Fibroblast of lung (primary cell): Measurements from ENCODE around the gene ACER3. TPM values are rescaled to one million over a fixed set of nuclear protein-coding genes. Genes with fewer than 3 reads are reported as not detected.
A peak's percentile ranks its signal among the peaks of the same experiment; 100 is the strongest.
"Not testable (repeated sequence)": the region's sequence is repeated elsewhere in the genome, so short reads cannot be mapped to it uniquely, and the experiment has no call there.

Source experiments
- DNase-seq, 2 donors: peaks; one replicate each; pipeline versions ENCODE4 v3.0.0 to v3.0.0-alpha.2; 2010; ENCODE audit warnings: low read depth in 2 of 2
- H2AFZ ChIP-seq: 2 replicates; pipeline ENCODE4 v1.5.1; 2012; ENCODE audit warnings: low read length, control low read depth, inconsistent platforms
- H3K27ac ChIP-seq: 2 replicates; pipeline ENCODE4 v1.5.1; 2011; ENCODE audit warnings: low read length, control low read depth; ENCODE audit not compliant: insufficient read depth
- H3K27me3 ChIP-seq: 2 replicates; pipeline ENCODE4 v1.5.1; 2011; ENCODE audit warnings: mild to moderate bottlenecking, low read length; ENCODE audit not compliant: control insufficient read depth, insufficient read depth
- H3K36me3 ChIP-seq: 2 replicates; pipeline ENCODE4 v1.5.1; 2011; ENCODE audit warnings: low read length; ENCODE audit not compliant: control insufficient read depth, insufficient read depth
- H3K4me1 ChIP-seq: 2 replicates; pipeline ENCODE4 v1.5.1; 2011; ENCODE audit warnings: low read length; ENCODE audit not compliant: control insufficient read depth, insufficient read depth; ENCODE audit errors: extremely low read depth
- H3K4me2 ChIP-seq: 2 replicates; pipeline ENCODE4 v1.5.1; 2011; ENCODE audit warnings: low read length, control low read depth; ENCODE audit not compliant: insufficient read depth; ENCODE audit errors: extremely low read depth
- H3K4me3 ChIP-seq, 4 experiments: fragments of 200-600 bp in 1 of 4; sonication (generic) in 1 of 4; replicated peaks in 1 of 4; 2 replicates each; pipeline ENCODE4 v1.5.1; 2011 to 2016; ENCODE audit warnings: low read length in 4 of 4, low read depth in 3 of 4, mild to moderate bottlenecking in 3 of 4, control low read depth in 2 of 4, inconsistent platforms in 1 of 4, mixed read lengths in 1 of 4; ENCODE audit not compliant: insufficient read depth in 1 of 4; ENCODE audit errors: control extremely low read depth in 1 of 4
- H3K79me2 ChIP-seq: 2 replicates; pipeline ENCODE4 v1.5.1; 2012; ENCODE audit warnings: mild to moderate bottlenecking, low read length, inconsistent platforms; ENCODE audit not compliant: control insufficient read depth, insufficient read depth
- H3K9ac ChIP-seq: 2 replicates; pipeline ENCODE4 v1.5.1; 2011; ENCODE audit warnings: mild to moderate bottlenecking, low read length, control low read depth; ENCODE audit not compliant: insufficient read depth
- H3K9me3 ChIP-seq: 2 replicates; pipeline ENCODE4 v1.5.1; 2012; ENCODE audit warnings: low read depth, low read length; ENCODE audit not compliant: control insufficient read depth, insufficient read depth
- H4K20me1 ChIP-seq: 2 replicates; pipeline ENCODE4 v1.5.1; 2011; ENCODE audit warnings: low read length; ENCODE audit not compliant: control insufficient read depth, insufficient read depth; ENCODE audit errors: extremely low read depth
- CTCF ChIP-seq, 2 donors: IDR thresholded peaks in 1 of 2; conservative IDR thresholded peaks in 1 of 2; 1 replicate in 1 of 2; 2 replicates in 1 of 2; pipeline ENCODE4 v1.5.1; 2011 to 2012; ENCODE audit warnings: low read length in 2 of 2, control low read depth in 1 of 2, inconsistent platforms in 1 of 2, low read depth in 1 of 2, mild to moderate bottlenecking in 1 of 2
- EZH2 ChIP-seq: IDR thresholded peaks from 2 replicates; pipeline ENCODE4 v1.5.1; 2012; ENCODE audit warnings: low read length, control low read depth, mild to moderate bottlenecking; ENCODE audit errors: missing control alignments
- polyA plus RNA-seq, 2 donors: library from polyadenylated mRNA; depleted of rRNA in 1 of 2; stranded (reverse) in 1 of 2; unstranded in 1 of 2; fragments of >200 nt; gene quantifications; 2 replicates each; pipeline ENCODE4 v1.2.1, GENCODE V29; 2011 to 2012; ENCODE audit warnings: missing spikeins in 1 of 2
- total RNA-seq: library from RNA; depleted of rRNA; stranded (reverse); fragments of >200 nt; gene quantifications from 2 replicates; pipeline ENCODE4 v1.2.1, GENCODE V29; 2014

The ACER3 gene
- total and polyA plus RNA-seq, 2 donors (not counting 1 experiment from before 2014, with no cell fraction given): 6.1 to 22.3 TPM

DNA sequence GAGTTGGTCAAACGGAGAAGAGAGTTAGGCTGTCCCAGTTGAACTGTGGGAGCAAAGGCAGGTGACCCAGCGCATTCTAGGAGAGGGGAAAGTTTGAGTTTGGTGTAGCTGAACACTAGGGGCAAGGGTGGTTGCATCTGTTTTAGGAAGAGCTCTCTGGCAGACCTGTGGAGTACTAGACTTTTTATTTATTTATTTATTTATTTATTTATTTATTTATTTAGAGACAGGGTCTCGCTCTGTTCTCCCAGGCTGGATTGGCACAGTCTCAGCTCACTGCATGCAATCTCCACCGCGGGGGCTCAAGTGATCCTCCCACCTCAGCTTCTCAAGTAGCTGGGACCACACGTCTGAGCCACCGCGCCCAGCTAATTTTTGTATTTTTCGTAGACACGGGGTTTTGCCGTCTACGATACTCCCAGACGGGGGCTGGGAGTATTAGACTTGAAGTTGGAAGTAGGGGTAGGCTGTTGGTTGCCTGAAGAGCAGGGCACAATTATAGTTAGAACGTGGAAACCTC lies 950 bp upstream of the ACER3 start:
- Histone ChIP-seq H3K79me2 (peaks cover 5% of the 10 kb centered on the region), H3K4me1 (peaks cover 4% of the 10 kb centered on the region), H3K4me2 (no peak overlapping the region), H3K9me3 (no peaks in the 10 kb centered on the region), H3K9ac (no peak overlapping the region), H3K27me3 (no peaks in the 10 kb centered on the region), H4K20me1 (no peaks in the 10 kb centered on the region), H3K27ac (no peak overlapping the region), H2AFZ (no peak overlapping the region), H3K4me3 (no peak overlapping the region), H3K36me3 (no peaks in the 10 kb centered on the region)
- no peak for DNase-seq
- TF ChIP-seq EZH2 (no peak), CTCF (conservative IDR thresholded peaks at IDR 0.05 in 1 of 2, IDR thresholded peaks at IDR 0.05 in 1 of 2; ENCODE audit: low read depth in 1 of 2, low read length in 2 of 2) (no peak)

DNA sequence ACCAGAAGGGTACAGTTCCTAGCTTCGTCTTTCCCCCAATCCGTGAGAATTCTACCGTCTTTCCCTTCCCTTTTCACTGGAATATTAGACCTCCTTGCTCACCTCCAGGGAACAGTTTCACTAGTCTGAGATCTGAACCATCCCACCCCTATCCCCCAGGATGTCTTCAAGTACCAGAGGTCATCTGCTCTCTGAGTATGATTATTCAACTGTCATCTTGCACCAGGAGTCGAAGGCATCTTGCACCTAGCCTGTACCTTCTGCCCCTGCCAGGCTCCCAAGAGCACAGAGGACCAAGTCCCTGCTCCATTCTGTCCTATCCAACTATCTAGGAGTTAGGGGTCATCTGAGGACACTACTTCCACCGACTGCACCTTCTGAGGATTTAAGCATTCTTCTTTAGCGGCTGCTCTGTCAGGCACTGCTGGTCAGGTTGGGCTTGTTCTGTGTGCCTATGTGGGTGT lies 804 bp downstream of the ACER3 start:
- Histone ChIP-seq H4K20me1 (no peaks in the 10 kb centered on the region), H3K4me1 (peaks cover 4% of the 10 kb centered on the region), H3K9ac (peak overlapping the region; percentile 92), H3K27ac (peak overlapping the region; percentile 84), H2AFZ (peak overlapping the region; percentile 97), H3K4me2 (peak overlapping the region; percentile 96), H3K27me3 (no peaks in the 10 kb centered on the region), H3K4me3 (peak overlapping the region; percentile 77 to 90 (median 86)), H3K79me2 (peaks cover 5% of the 10 kb centered on the region), H3K36me3 (no peaks in the 10 kb centered on the region), H3K9me3 (no peaks in the 10 kb centered on the region)
- no peak for DNase-seq
- TF ChIP-seq EZH2 (no peak), CTCF (conservative IDR thresholded peaks at IDR 0.05 in 1 of 2, IDR thresholded peaks at IDR 0.05 in 1 of 2; ENCODE audit: low read depth in 1 of 2, low read length in 2 of 2) (no peak)

DNA sequence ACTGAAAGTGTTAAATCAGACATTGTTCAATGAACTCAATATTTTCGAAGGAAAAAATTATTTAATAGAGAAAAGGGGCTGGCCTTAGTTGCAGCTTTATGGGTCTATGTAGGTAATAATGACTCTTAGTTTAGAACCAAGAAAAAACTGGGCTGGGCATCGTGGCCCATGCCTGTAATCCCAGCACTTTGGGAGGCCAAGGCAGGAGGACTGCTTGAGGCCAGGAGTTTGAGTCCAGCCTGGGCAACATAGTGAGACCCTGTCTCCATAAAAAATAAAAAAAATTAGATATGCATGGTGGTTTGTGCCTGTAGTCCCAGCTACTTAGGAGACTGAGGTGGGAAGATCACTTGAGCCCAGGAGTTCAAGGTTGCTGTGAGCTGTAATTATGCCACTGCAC lies 2.1 kb downstream of the ACER3 start:
- H4K20me1 ChIP-seq, H3K36me3 ChIP-seq, H3K4me3 ChIP-seq, DNase-seq, H3K9ac ChIP-seq, H2AFZ ChIP-seq, H3K27me3 ChIP-seq, H3K4me1 ChIP-seq, H3K79me2 ChIP-seq, H3K4me2 ChIP-seq, H3K27ac ChIP-seq, H3K9me3 ChIP-seq: not testable (repeated sequence)
